GM19239 (cell line): ENCODE measurements around the gene BCAT1.

Experiments
- DNase-seq: peaks from one replicate; pipeline ENCODE4 v3.0.0; 2011; ENCODE audit warnings: low spot score; ENCODE audit not compliant: insufficient read length
- FAIRE-seq: peaks from 2 replicates; lab custom pipeline; 2011; peaks lifted over from hg19 to GRCh38; lab: Jason Lieb, UNC

BCAT1 gene

GRCh38 chr12:24780697-24781368 is 168.1 kb downstream of the BCAT1 start:
- FAIRE-seq (no peak), DNase-seq (no peak)

- peak; percentile 49 for FAIRE-seq
- DNase-seq = no peak
These were observed 170.2 kb downstream of the BCAT1 start for GRCh38 chr12:24778486-24779304.

- FAIRE-seq = no peak
- DNase-seq = no peak
These were observed 171.5 kb downstream of the BCAT1 start for GRCh38 chr12:24777359-24777758.

- FAIRE-seq (no peak), DNase-seq (no peak)
These were observed 172.0 kb downstream of the BCAT1 start for GRCh38 chr12:24776861-24777260.

- FAIRE-seq (no peak), DNase-seq (no peak)
These were observed 173.8 kb downstream of the BCAT1 start for GRCh38 chr12:24775073-24775472.

GRCh38 chr12:24773996-24774395 is 174.9 kb downstream of the BCAT1 start:
- FAIRE-seq (no peak), DNase-seq (no peak)

GRCh38 chr12:24772813-24773212 is 176.1 kb downstream of the BCAT1 start:
- DNase-seq (no peak), FAIRE-seq (no peak)

GRCh38 chr12:24770821-24771220 is 178.1 kb downstream of the BCAT1 start:
- FAIRE-seq (no peak), DNase-seq (no peak)

- FAIRE-seq (no peak), DNase-seq (no peak)
These were observed 178.6 kb downstream of the BCAT1 start for GRCh38 chr12:24770334-24770733.

GRCh38 chr12:24769682-24770081 is 179.2 kb downstream of the BCAT1 start:
- FAIRE-seq = no peak
- DNase-seq = no peak

- no peak for FAIRE-seq
- no peak for DNase-seq
These were observed 180.5 kb downstream of the BCAT1 start for GRCh38 chr12:24768415-24768814.

- DNase-seq = no peak
- no peak for FAIRE-seq
These were observed 181.9 kb downstream of the BCAT1 start for GRCh38 chr12:24767016-24767415.

- FAIRE-seq (no peak), DNase-seq (no peak)
These were observed 184.2 kb downstream of the BCAT1 start for GRCh38 chr12:24764712-24765111.

GRCh38 chr12:24760606-24761378 is 188.1 kb downstream of the BCAT1 start:
- FAIRE-seq (no peak), DNase-seq (no peak)

- no peak for FAIRE-seq
- DNase-seq = no peak
These were observed 188.7 kb downstream of the BCAT1 start for GRCh38 chr12:24760162-24760561.
